CD4-positive, alpha-beta memory T cell (primary cell): ENCODE data around the gene CCDC47. TPM values are rescaled to one million over a fixed set of nuclear protein-coding genes. Genes with fewer than 3 reads are reported as not detected.

ENCODE experiments used
- CTCF ChIA-PET: fragments of 350-600 bp; sonication (Branson Sonifier 250); formaldehyde crosslinking; loops from one replicate; lab custom pipeline; 2021; ENCODE audit warnings: inconsistent platforms; ENCODE audit not compliant: partially characterized antibody; lab: Charles Lee
- POLR2A ChIA-PET: fragments of 350-600 bp; sonication (Branson Sonifier 250); formaldehyde crosslinking; loops from one replicate; lab custom pipeline; 2021; ENCODE audit not compliant: partially characterized antibody; lab: Charles Lee
- DNase-seq, 5 donors: peaks; one replicate each; pipeline versions ENCODE4 v3.0.0 to v3.0.0-alpha.2; 2020 to 2022; ENCODE audit warnings: mixed read lengths in 1 of 5
- H3K27ac ChIP-seq: one replicate; pipeline ENCODE4 v1.7.0; 2013; ENCODE audit warnings: low read depth, low read length
- H3K27me3 ChIP-seq: 2 replicates; pipeline ENCODE4 v1.7.0; 2013; ENCODE audit warnings: mild to moderate bottlenecking, low read length, moderate library complexity; ENCODE audit not compliant: insufficient read depth
- H3K36me3 ChIP-seq: 2 replicates; pipeline ENCODE4 v1.7.0; 2013; ENCODE audit warnings: mild to moderate bottlenecking, low read length, moderate library complexity; ENCODE audit not compliant: insufficient read depth
- H3K4me1 ChIP-seq: 2 replicates; pipeline ENCODE4 v1.7.0; 2013; ENCODE audit warnings: mild to moderate bottlenecking, low read length, moderate library complexity; ENCODE audit not compliant: insufficient read depth
- H3K4me3 ChIP-seq, 2 donors: one replicate each; pipeline ENCODE4 v1.7.0; 2013; ENCODE audit warnings: low read length in 2 of 2, mild to moderate bottlenecking in 1 of 2
- H3K9me3 ChIP-seq, 2 donors: one replicate each; pipeline ENCODE4 v1.7.0; 2013; ENCODE audit warnings: low read length in 2 of 2, control low read depth in 1 of 2; ENCODE audit not compliant: control insufficient read depth in 1 of 2
- H3K27ac Mint-ChIP-seq, 7 donors: one replicate each; pipeline ENCODE4 v1.8.0; 2020 to 2021; ENCODE audit warnings: mixed read lengths in 7 of 7, mild to moderate bottlenecking in 6 of 7, inconsistent platforms in 3 of 7, moderate library complexity in 3 of 7
- H3K27me3 Mint-ChIP-seq, 2 donors: one replicate each; pipeline ENCODE4 v1.8.0; 2020 to 2021; ENCODE audit warnings: mixed read lengths in 2 of 2
- H3K36me3 Mint-ChIP-seq, 2 donors: one replicate each; pipeline ENCODE4 v1.8.0; 2020 to 2021; ENCODE audit warnings: mixed read lengths in 2 of 2, inconsistent platforms in 1 of 2, mild to moderate bottlenecking in 1 of 2
- H3K4me1 Mint-ChIP-seq, 4 donors: one replicate each; pipeline ENCODE4 v1.8.0; 2020 to 2021; ENCODE audit warnings: mixed read lengths in 4 of 4, mild to moderate bottlenecking in 1 of 4
- H3K4me3 Mint-ChIP-seq, 8 donors: one replicate each; pipeline ENCODE4 v1.8.0; 2020 to 2021; ENCODE audit warnings: mixed read lengths in 8 of 8, mild to moderate bottlenecking in 7 of 8, moderate library complexity in 6 of 8, inconsistent platforms in 3 of 8
- H3K9me3 Mint-ChIP-seq, 8 donors: one replicate each; pipeline ENCODE4 v1.8.0; 2020 to 2021; ENCODE audit warnings: mixed read lengths in 8 of 8, mild to moderate bottlenecking in 5 of 8, inconsistent platforms in 3 of 8, moderate library complexity in 1 of 8
- intact Hi-C: fragments of 100-400 bp; cut with micrococcal nuclease; formaldehyde crosslinking; loops from one replicate; pipeline ENCODE4 v1.15.1; 2023
- polyA plus RNA-seq, 2 donors: library from polyadenylated mRNA; unstranded; fragments of 300-500 nt; fragmentation: Illumina TruSeq; gene quantifications; one replicate each; pipeline ENCODE4 v1.2.3, GENCODE V29; 2021
- total RNA-seq, 2 experiments: library from RNA; stranded (reverse); gene quantifications; one replicate each; pipeline ENCODE4 v1.2.3, GENCODE V29; 2021

The CCDC47 gene
- total and polyA plus RNA-seq, 4 experiments from 2014 or later: 31.3 to 46.9 (median 37.9) TPM

DNA sequence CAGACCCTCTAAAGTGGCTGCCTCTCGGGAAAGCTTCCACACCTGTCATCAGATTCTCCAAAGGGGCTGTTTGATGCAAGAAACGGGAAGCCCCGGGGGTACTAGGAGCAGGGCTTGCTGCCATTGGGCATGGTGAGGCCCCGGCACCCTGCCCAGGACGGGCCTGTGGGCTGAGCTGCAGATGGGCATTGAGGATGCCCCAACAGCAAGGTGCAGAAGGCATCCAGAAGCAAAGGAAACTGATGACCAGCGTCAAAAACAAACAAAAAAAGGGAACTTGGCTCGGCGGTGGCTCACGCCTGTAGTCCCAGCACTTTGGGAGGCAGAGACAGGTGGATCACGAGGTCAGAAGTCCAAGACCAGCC, 72.0 kb downstream of the CCDC47 start:
- no peaks in the 10 kb centered on the region for H3K27me3 Mint-ChIP-seq
- POLR2A ChIA-PET: interaction anchor here (0.7 to 23.0 kb wide), 26 partner anchors 6 to 804 kb away, joined by 3 to 1362 read pairs (median 6); partner anchors contain the start of genes CCDC47, CEP95, DDX42 and DDX5
- H3K4me3 Mint-ChIP-seq: peak overlapping the region; percentile 92 to 96 (median 94)
- Histone ChIP-seq H3K4me1 (peaks cover 72% of the 10 kb centered on the region), H3K9me3 (no peaks in the 10 kb centered on the region), H3K27me3 (no peaks in the 10 kb centered on the region), H3K4me3 (peak overlapping the region; percentile 18 to 77), H3K36me3 (peaks cover 17% of the 10 kb centered on the region), H3K27ac (peak overlapping the region; percentile 73)
- peaks cover 32 to 51% of the 10 kb centered on the region in 2 donors for H3K36me3 Mint-ChIP-seq
- DNase-seq: no peak
- CTCF ChIA-PET: interaction anchor here (1.1 to 3.4 kb wide), 5 partner anchors 8 to 147 kb away, joined by 3 to 22 read pairs (median 11); partner anchors contain the start of genes CCDC47, DDX42 and STRADA
- H3K9me3 Mint-ChIP-seq: peaks cover 0 to 2% (median 0%) of the 10 kb centered on the region in 8 donors
- H3K4me1 Mint-ChIP-seq: peaks cover 30 to 72% (median 54%) of the 10 kb centered on the region in 4 donors
- H3K27ac Mint-ChIP-seq: peak overlapping the region; percentile 96 to 100 (median 98)
- intact Hi-C loops: loop anchor here (5.0 to 10.0 kb wide), 2 partner anchors 149 to 803 kb away; partner anchors contain the start of genes CEP95, DCAF7 and DDX5

DNA sequence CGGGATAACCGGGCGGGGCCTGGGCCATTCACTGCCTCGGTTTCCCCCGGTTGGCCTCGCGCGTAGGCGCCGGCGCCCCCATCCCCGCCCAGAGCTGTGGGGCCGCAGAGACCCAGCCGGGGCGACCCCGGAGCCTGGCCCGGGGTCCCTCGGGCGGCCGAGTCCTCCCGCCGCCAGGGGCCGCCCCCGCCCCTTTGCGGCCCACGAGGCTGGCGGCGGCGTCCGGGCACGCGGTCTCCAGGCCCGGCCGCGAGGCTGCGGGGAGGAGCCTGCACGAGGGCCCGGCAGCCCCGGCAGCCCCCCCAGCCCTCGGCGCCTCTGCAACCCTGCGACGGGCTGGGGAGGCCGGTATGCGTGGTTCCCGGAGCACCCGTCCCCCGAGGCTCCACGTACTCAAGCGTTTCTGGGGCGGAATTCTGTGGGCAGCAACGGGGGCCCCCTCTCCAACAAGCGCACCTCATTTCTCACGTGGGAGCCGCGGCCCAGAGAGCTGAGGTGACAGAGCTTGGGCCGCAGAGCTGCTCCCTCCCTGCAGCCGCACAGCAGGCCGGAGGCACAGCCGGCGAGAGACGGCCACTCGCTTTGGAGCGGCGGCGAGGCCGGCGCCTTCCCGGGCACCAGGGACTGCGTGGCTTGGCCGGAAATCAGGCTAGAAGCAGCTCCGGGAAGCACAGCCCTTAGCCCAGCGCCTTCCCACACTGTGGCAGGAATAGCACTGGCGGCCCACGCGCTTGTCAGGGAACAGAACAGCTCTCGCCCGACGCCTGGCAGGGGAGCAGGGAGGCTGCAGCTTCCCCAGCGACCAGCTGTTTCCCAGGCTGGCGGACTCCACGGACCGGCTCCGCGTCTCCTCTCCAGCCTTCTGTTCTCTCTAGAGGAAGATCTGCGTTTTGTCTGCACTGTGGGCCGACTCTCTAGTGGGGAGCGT, 72.6 kb downstream of the CCDC47 start:
- peak overlapping the region; percentile 96 to 100 (median 98) for H3K27ac Mint-ChIP-seq

DNA sequence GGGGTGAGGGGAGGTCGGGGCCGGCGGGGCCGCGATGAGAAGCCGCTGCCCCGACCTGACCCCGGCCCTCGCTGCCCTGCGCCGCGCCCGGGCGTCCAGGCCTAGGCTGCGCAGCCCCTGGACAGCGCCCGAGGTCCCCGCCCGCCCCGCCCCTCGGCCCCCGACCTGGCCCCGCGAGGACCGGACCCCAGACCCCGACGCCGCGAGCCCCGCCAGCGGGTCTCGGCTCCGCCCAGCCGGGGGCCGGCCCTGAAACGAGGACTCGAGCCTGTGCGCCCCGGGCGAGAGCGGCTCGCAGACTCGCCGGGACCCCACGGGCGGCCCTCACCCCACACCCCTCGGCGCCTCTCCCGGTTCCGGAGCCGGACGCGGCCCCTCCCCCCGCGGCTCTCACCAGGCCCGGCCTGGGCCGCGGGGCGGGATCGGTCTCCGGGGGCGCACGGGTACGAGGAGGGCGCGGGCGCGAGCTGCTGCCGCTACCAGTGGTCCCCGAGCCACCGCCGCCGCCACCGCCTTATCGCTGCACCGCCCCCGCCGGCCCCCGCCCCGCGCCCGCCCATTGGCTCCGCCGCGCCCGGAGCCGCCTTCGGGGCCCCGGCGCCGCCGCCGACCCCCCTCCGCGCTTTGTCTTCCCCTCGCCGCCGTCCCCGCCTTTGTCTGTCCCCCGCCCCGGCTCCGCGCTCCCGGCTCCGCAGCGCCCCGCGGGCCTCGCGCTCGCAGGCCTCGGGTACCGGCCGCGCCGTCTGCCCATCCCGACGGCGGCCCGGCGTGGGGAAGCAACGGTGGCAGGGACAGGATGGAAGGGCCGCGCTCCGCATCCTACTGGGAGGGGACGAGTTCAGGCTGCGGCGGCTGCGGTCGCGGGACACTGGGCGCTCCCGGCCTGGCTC, 73.5 kb downstream of the CCDC47 start, which contains the start of gene LIMD2:
TSS of gene LIMD2 (minus strand) at position 488 of the 890 bp plus-strand sequence. CDS start 827 bp downstream, outside the sequence.
- H3K27ac Mint-ChIP-seq: peak within 1 kb of the TSS; percentile 96 to 100 (median 98)
- peaks cover 27 to 72% (median 51%) of the 10 kb centered on the region in 4 donors for H3K4me1 Mint-ChIP-seq
- DNase-seq: peak; percentile 83 to 86 (median 84)
- no peaks in the 10 kb centered on the region for H3K27me3 Mint-ChIP-seq
- peaks cover 17% of the 10 kb centered on the region for H3K36me3 ChIP-seq
- peak within 1 kb of the TSS; percentile 73 for H3K27ac ChIP-seq
- peaks cover 0 to 5% (median 0%) of the 10 kb centered on the region in 8 donors for H3K9me3 Mint-ChIP-seq
- intact Hi-C loops: loop anchor here (1.0 to 10.0 kb wide), 7 partner anchors 73 to 805 kb away; partner anchors contain the start of genes CCDC47, CEP95, DCAF7 and DDX5
- no peaks in the 10 kb centered on the region for H3K27me3 ChIP-seq
- ChIA-PET CTCF (interaction anchor here (2.1 to 3.4 kb wide), 2 partner anchors 10 to 42 kb away, joined by 16 to 22 read pairs; partner anchors contain the start of gene STRADA), POLR2A (interaction anchor here (0.6 to 23.0 kb wide), 23 partner anchors 4 to 806 kb away, joined by 3 to 1362 read pairs (median 7); partner anchors contain the start of genes CCDC47, CEP95, DDX42 and DDX5)
- peak within 1 kb of the TSS; percentile 94 to 99 (median 98) for H3K4me3 Mint-ChIP-seq
- peaks cover 32 to 59% of the 10 kb centered on the region in 2 donors for H3K36me3 Mint-ChIP-seq
- no peaks in the 10 kb centered on the region for H3K9me3 ChIP-seq
- peak within 1 kb of the TSS; percentile 47 to 98 for H3K4me3 ChIP-seq
- H3K4me1 ChIP-seq: peaks cover 72% of the 10 kb centered on the region

More for the DNA sequence above, 72.6 kb downstream of the CCDC47 start:
- POLR2A ChIA-PET: interaction anchor here (0.6 to 23.0 kb wide), 31 partner anchors 5 to 805 kb away, joined by 3 to 1362 read pairs (median 5); partner anchors contain the start of genes CCDC47, CEP95, DDX42 and DDX5
- no peaks in the 10 kb centered on the region for H3K9me3 ChIP-seq
- Mint-ChIP-seq H3K36me3 (peaks cover 36 to 57% of the 10 kb centered on the region in 2 donors), H3K27me3 (no peaks in the 10 kb centered on the region), H3K9me3 (peaks cover 0 to 2% (median 0%) of the 10 kb centered on the region in 8 donors), H3K4me1 (peaks cover 27 to 72% (median 53%) of the 10 kb centered on the region in 4 donors), H3K4me3 (peak overlapping the region; percentile 92 to 96 (median 94))
- H3K36me3 ChIP-seq: peaks cover 17% of the 10 kb centered on the region
- peak overlapping the region; percentile 73 for H3K27ac ChIP-seq
- H3K27me3 ChIP-seq: no peaks in the 10 kb centered on the region
- DNase-seq: peak; percentile 58 to 74 (median 63)
- CTCF ChIA-PET: interaction anchor here (2.1 to 3.4 kb wide), 3 partner anchors 9 to 73 kb away, joined by 11 to 22 read pairs (median 16); partner anchors contain the start of genes CCDC47, DDX42 and STRADA
- intact Hi-C loops: loop anchor here (5.0 to 10.0 kb wide), 2 partner anchors 148 to 804 kb away; partner anchors contain the start of genes CEP95, DCAF7 and DDX5
- H3K4me3 ChIP-seq: peak overlapping the region; percentile 18 to 77
- peaks cover 72% of the 10 kb centered on the region for H3K4me1 ChIP-seq

DNA sequence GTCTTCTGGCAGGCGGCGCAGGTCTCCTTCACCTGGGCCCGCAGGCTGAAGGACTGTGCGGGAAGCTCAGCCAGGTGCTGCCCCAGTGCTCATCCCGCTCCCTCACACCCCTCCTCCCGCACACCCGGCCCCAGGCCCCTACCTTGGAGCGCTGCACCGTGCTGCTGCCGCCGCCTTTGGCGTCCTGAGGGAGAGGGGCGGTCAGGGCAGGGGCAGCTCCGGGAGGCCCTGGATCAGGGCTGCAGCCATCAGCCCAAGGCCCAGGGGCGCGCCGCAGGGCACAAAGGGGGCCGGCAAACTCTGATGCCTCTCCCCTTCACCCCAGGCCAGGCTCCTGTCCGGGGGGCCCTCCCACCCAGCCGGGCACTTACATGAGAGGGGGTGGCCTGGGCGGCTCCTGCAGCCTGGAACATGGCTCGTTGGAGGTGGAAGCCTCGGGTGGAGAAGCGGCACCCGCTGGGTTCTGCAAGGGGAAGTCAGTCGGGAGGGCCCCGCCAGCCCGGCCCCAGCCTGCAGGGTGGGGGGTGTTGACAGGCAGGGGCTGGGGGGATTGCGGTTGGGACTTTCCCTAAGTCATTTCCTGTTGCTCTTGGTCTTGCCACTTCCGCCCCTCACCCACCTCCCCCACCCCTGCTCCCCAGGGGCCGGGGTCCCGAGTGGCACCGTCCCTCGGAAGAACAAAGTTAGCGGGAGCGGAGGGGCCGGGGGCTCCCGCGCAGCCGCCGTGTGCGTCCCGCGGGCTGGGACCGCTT, 74.3 kb downstream of the CCDC47 start:
- Mint-ChIP-seq H3K27ac (peak overlapping the region; percentile 88 to 99 (median 93)), H3K9me3 (peaks cover 0 to 6% (median 0%) of the 10 kb centered on the region in 8 donors), H3K36me3 (peaks cover 32 to 65% of the 10 kb centered on the region in 2 donors), H3K27me3 (no peaks in the 10 kb centered on the region), H3K4me1 (peaks cover 27 to 75% (median 53%) of the 10 kb centered on the region in 4 donors), H3K4me3 (peak overlapping the region; percentile 94 to 99 (median 98))
- Histone ChIP-seq H3K36me3 (peaks cover 17% of the 10 kb centered on the region), H3K4me1 (peaks cover 72% of the 10 kb centered on the region), H3K9me3 (no peaks in the 10 kb centered on the region), H3K27ac (peak overlapping the region; percentile 69), H3K27me3 (no peaks in the 10 kb centered on the region), H3K4me3 (peak overlapping the region; percentile 47 to 98)
- intact Hi-C loops: loop anchor here (1.0 to 10.0 kb wide), 8 partner anchors 11 to 274 kb away; partner anchors contain the start of genes CCDC47, FTSJ3, MAP3K3 and PSMC5
- CTCF ChIA-PET: interaction anchor here (0.9 to 8.3 kb wide), 9 partner anchors 11 to 273 kb away, joined by 3 to 315 read pairs (median 6); partner anchors contain the start of genes CCDC47 and DDX42
- peak; percentile 91 to 95 (median 94) for DNase-seq
- POLR2A ChIA-PET: interaction anchor here (0.6 to 23.0 kb wide), 36 partner anchors 12 to 807 kb away, joined by 3 to 1362 read pairs (median 7); partner anchors contain the start of genes CCDC47, CEP95, CYB561 and DDX42

DNA sequence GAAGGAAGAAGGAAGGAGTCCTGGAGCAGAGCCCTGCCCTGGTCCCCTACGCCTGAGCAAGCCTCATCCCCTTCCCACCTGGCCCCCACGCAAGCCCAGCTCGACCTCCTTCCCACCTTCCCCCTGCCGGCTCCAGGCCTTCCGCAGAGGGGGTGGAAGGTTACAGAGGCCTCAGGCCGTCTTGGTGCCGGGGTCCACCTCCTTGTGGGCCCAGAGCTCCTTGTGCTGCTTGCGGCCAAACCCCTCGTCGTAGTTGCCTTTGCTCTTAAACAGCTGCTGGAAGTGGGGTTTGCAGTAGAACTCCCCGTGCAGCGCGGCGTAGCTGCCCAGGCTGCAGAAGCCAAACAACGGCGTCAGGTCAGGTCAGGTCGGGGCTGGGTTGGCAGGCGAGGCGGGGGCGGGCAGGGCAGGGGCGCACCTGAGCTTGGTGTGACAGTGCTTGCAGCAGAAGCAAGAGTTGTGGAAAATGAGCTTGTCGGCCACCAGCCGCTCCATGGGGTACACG, 75.0 kb downstream of the CCDC47 start:
- ChIA-PET CTCF (interaction anchor here (0.6 to 8.3 kb wide), 18 partner anchors 11 to 273 kb away, joined by 3 to 315 read pairs (median 4); partner anchors contain the start of genes CCDC47, DDX42 and MAP3K3), POLR2A (interaction anchor here (0.6 to 23.0 kb wide), 31 partner anchors 12 to 807 kb away, joined by 3 to 1362 read pairs (median 6); partner anchors contain the start of genes CCDC47, CYB561, DDX42 and FTSJ3)
- Mint-ChIP-seq H3K9me3 (peaks cover 0 to 6% (median 0%) of the 10 kb centered on the region in 8 donors), H3K4me3 (peak overlapping the region; percentile 94 to 99 (median 98)), H3K27ac (peak overlapping the region; percentile 96 to 99 (median 98)), H3K4me1 (peaks cover 23 to 73% (median 51%) of the 10 kb centered on the region in 4 donors), H3K36me3 (peaks cover 28 to 67% of the 10 kb centered on the region in 2 donors), H3K27me3 (no peaks in the 10 kb centered on the region)
- Histone ChIP-seq H3K4me3 (peak overlapping the region; percentile 90 to 98), H3K27me3 (no peaks in the 10 kb centered on the region), H3K4me1 (peaks cover 70% of the 10 kb centered on the region), H3K36me3 (peaks cover 18% of the 10 kb centered on the region), H3K27ac (peak overlapping the region; percentile 69), H3K9me3 (no peaks in the 10 kb centered on the region)
- DNase-seq: peak in 3 of 5 donors; percentile 25 to 41 (median 37)
- intact Hi-C loops: loop anchor here (1.0 to 10.0 kb wide), 7 partner anchors 12 to 274 kb away; partner anchors contain the start of genes CCDC47, MAP3K3, SMARCD2 and STRADA
